HUDEP-2 (cell line): Measurements from ENCODE around the gene RNF20.
"Not testable (repeated sequence)": the region's sequence is repeated elsewhere in the genome, so short reads cannot be mapped to it uniquely, and the experiment has no call there.

ENCODE experiments used
- DNase-seq, 76 experiments: peaks; one replicate each; lab custom pipeline; 2025; ENCODE audit not compliant: unreplicated experiment in 76 of 76; lab: John Stamatoyannopoulos, UW

The RNF20 gene

GRCh38 chr9:101585740-101586139 lies 52.1 kb downstream of the RNF20 start:
- DNase-seq, result no peak

- no peak for DNase-seq
Observed at GRCh38 chr9:101586651-101587050, 53.0 kb downstream of the RNF20 start.

- no peak for DNase-seq
Observed at GRCh38 chr9:101587332-101588043, 53.8 kb downstream of the RNF20 start.

GRCh38 chr9:101590074-101590473 lies 56.4 kb downstream of the RNF20 start:
- DNase-seq, result not testable (repeated sequence)

- DNase-seq, result no peak
Observed at GRCh38 chr9:101590901-101591300, 57.2 kb downstream of the RNF20 start.

GRCh38 chr9:101591787-101592446 lies 58.3 kb downstream of the RNF20 start:
- DNase-seq, result no peak

- DNase-seq, result no peak
Observed at GRCh38 chr9:101592788-101593187, 59.1 kb downstream of the RNF20 start.

GRCh38 chr9:101593345-101593744 lies 59.7 kb downstream of the RNF20 start:
- no peak for DNase-seq

GRCh38 chr9:101594796-101595195 lies 61.1 kb downstream of the RNF20 start, which contains the start of gene PPP3R2:
Gene PPP3R2, minus strand, starts transcription at chr9:101594969. Its CDS starts 48 bp downstream, at chr9:101594921.
- no peak for DNase-seq

- DNase-seq, result peak in 33 of 76 experiments; percentile 1 to 53 (median 32)
Observed at GRCh38 chr9:101601904-101602765, 68.5 kb downstream of the RNF20 start.

- DNase-seq, result no peak
Observed at GRCh38 chr9:101604296-101604695, 70.6 kb downstream of the RNF20 start.

GRCh38 chr9:101605547-101605946 lies 71.9 kb downstream of the RNF20 start:
- DNase-seq, result no peak
